GM12872 (cell line): ENCODE measurements around the gene NFASC.

ENCODE experiments used
- CTCF ChIP-seq: IDR thresholded peaks from 3 replicates; pipeline ENCODE4 v1.5.1; 2011; ENCODE audit warnings: low read depth, mild to moderate bottlenecking, low read length, moderate library complexity; ENCODE audit not compliant: insufficient read depth

The NFASC gene

GRCh38 chr1:205037539-205037938 lies 166.9 kb downstream of the NFASC start:
- no peak for TF ChIP-seq CTCF

- no peak for TF ChIP-seq CTCF
Measured at GRCh38 chr1:205038132-205038786, 167.6 kb downstream of the NFASC start.

GRCh38 chr1:205041001-205041715 lies 170.5 kb downstream of the NFASC start:
- no peak for TF ChIP-seq CTCF

- TF ChIP-seq CTCF, result no peak
Measured at GRCh38 chr1:205041998-205042910, 171.6 kb downstream of the NFASC start.

- TF ChIP-seq CTCF, result no peak
Measured at GRCh38 chr1:205042911-205043806, 172.5 kb downstream of the NFASC start, which contains the start of gene CNTN2. TSS of gene CNTN2 (plus strand) at chr1:205043212. CDS start at chr1:205053186, 9,974 bp downstream.

- TF ChIP-seq CTCF, result no peak
Measured at GRCh38 chr1:205043866-205044265, 173.2 kb downstream of the NFASC start.
